Cardiac fibroblast (primary cell): ENCODE data around the gene PKP4.

Source experiments
- DNase-seq, 2 donors: peaks; one replicate each; pipeline versions ENCODE4 v3.0.0 to v3.0.0-alpha.2; 2010; ENCODE audit warnings: low read depth in 2 of 2
- H3K4me3 ChIP-seq, 2 donors: replicated peaks in 1 of 2; 1 replicate in 1 of 2; 2 replicates in 1 of 2; pipeline ENCODE4 v1.5.1; 2011; ENCODE audit warnings: low read depth in 2 of 2, low read length in 2 of 2, mild to moderate bottlenecking in 2 of 2, moderate library complexity in 1 of 2
- TF ChIP-seq, protein P1 (sequence below): IDR thresholded peaks from one replicate; pipeline ENCODE4 v1.5.1; 2011; ENCODE audit warnings: low read depth, mild to moderate bottlenecking, low read length, inconsistent platforms

Gene PKP4

DNA sequence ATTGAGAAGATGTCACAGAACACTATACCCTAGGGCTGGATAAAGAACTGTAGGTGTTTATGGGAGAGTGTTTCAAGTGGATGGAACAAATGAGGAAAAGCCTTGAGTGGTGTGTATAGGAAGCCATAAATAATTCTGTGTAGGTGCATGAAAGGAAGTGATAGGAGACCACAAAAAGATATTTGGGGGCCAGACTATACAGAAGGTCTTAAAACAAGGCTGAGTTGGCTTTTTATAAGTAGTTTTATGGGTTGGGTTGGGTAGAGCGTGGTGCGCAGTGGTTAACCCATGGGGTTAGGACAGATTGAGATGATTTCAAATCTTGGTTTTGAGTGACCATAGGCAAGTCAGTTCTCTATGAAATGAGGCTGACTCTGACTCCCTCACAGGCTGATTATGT, 110.5 kb downstream of the PKP4 start:
- TF ChIP-seq, protein P1, sequence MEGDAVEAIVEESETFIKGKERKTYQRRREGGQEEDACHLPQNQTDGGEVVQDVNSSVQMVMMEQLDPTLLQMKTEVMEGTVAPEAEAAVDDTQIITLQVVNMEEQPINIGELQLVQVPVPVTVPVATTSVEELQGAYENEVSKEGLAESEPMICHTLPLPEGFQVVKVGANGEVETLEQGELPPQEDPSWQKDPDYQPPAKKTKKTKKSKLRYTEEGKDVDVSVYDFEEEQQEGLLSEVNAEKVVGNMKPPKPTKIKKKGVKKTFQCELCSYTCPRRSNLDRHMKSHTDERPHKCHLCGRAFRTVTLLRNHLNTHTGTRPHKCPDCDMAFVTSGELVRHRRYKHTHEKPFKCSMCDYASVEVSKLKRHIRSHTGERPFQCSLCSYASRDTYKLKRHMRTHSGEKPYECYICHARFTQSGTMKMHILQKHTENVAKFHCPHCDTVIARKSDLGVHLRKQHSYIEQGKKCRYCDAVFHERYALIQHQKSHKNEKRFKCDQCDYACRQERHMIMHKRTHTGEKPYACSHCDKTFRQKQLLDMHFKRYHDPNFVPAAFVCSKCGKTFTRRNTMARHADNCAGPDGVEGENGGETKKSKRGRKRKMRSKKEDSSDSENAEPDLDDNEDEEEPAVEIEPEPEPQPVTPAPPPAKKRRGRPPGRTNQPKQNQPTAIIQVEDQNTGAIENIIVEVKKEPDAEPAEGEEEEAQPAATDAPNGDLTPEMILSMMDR = no peak
- H3K4me3 ChIP-seq = no peak overlapping the region
- DNase-seq = no peak

DNA sequence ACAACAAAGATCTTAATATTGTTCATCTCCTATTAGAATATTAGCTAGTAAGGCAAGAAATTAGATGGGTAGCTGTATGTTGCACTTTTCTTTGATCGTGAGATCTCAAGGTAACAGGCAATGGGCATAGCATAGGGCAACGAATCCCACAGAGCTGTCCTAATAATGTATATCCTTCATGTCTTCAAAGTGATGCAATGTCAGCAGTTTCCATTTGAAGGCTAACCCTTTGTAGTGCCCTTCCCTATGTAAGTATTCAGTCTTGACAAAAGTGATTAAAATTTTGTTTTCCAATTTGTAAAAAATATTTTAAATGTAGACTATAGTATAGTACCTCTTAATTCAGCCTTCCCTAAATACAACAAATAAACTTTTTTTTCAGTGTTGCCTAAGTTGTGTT, 112.5 kb downstream of the PKP4 start:
- no peak for DNase-seq
- TF ChIP-seq, protein P1 = no peak
- H3K4me3 ChIP-seq = no peak overlapping the region

DNA sequence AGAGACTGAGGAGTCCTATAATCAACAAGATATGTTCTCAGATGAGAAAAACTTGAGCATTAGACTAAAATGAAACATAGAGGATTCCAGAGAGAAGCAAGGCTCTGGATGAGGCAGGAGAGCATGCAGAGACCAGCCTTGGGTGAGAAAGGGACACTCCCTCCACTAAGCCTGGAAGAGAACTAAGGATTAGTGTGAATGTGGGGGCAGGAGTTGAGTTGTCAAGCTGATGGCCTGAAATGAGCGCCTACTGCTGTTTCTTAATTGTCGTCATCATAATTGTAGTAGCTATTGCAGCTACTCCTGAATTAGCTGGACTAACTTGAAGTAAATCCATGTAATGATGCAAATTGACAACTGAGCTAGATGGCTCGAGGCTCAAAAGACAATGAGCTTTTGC, 114.1 kb downstream of the PKP4 start:
- TF ChIP-seq, protein P1 = no peak
- DNase-seq = no peak

DNA sequence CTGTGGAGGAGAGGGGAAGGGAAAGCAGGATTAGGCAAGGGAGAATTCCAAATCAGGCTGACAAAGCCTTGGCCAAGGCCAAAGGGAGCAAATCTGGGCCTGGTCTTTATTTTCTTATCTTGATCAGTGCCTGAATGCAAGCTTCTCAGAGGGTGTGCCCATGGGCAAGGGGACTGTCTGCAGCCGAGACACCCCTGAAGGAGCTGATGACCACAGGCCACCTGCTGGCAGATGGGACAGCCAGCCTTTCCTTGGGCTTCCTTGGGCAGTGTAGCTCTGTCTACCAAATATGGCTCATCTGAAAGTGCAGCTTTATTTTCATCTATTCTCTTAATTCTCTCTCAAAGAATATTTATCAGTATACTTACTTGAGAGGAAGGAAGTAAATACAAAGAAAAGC, 117.0 kb downstream of the PKP4 start:
- no peak overlapping the region for H3K4me3 ChIP-seq
- DNase-seq = no peak
- TF ChIP-seq, protein P1 = no peak

More for the DNA sequence above, 114.1 kb downstream of the PKP4 start:
- no peak overlapping the region for H3K4me3 ChIP-seq

DNA sequence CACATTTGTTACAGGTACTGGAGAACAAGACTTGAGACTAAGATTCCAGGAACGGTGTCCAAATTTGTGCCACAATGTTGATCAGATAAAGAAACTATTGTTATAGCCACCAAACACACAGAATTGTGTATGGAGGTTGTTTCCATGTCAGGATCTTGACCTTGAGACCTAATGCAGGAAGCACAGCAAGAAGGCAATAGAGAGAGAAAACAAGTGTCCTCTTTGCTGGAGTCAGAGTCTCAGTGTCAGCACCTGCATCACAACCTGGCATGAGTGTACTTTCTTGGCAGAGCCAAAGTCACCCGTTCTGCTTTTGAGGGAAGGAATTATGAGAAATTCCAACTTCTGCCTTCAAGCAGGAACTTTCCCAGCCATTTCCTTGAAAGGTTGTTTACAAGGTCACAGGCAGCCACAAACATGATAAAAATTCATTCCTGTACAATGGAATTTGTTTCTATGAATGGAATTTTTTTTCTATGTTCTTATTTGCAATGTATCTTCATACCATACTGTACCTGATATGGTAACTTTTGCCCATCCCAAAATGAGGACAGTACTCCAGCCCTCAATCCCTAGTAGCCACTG, 118.4 kb downstream of the PKP4 start:
- H3K4me3 ChIP-seq = no peak overlapping the region
- DNase-seq = peak; percentile 10 to 11
- TF ChIP-seq, protein P1 = no peak

DNA sequence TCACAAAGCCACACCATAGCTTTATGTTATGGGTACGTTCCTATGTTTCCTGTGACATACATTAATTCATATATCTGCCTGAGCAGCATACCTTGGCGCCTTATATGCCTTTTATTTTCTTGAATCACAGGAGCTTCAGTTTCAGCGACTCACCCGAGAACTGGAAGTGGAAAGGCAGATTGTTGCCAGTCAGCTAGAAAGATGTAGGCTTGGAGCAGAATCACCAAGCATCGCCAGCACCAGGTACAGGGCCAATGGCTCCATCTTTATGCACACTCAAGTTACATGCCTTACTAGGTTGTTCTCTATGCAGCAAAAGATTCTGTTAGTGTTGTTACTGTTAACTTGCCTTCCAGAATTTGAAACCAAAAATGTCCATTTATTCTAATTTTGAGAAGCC, 120.4 kb downstream of the PKP4 start:
- no peak for DNase-seq
- TF ChIP-seq, protein P1 = no peak
- H3K4me3 ChIP-seq = no peak overlapping the region
